MM.1S (cell line): ENCODE measurements around the gene COBL.

Experiments used
- CTCF ChIP-seq: fragments of 300-600 bp; sonication (generic); IDR thresholded peaks from 2 replicates; pipeline ENCODE4 v1.5.1; 2016; ENCODE audit warnings: antibody characterized with exemption, low read length, mixed read lengths
- EZH2 ChIP-seq: fragments of 300-600 bp; sonication (generic); optimal IDR thresholded peaks from 2 replicates; pipeline ENCODE3; 2017; ENCODE audit warnings: low read depth, mild to moderate bottlenecking, antibody characterized with exemption, low read length, mixed read lengths

GRCh38 chr7:51126813-51127617 is 189.6 kb downstream of the COBL start:
- TF ChIP-seq CTCF (no peak), EZH2 (no peak)
